ENCODE measurements around the gene CASKIN2. TPM values are rescaled to one million over a fixed set of nuclear protein-coding genes. Genes with fewer than 3 reads are reported as not detected.
A peak's percentile ranks its signal among the peaks of the same experiment; 100 is the strongest.

The CASKIN2 gene
- total and polyA plus RNA-seq, 10 of the 15 experiments (the other 5 are each of a cell fraction or from before 2014, with no cell fraction given): 0.02 to 2.7 (median 0.44) TPM; not detected in 1

DNA sequence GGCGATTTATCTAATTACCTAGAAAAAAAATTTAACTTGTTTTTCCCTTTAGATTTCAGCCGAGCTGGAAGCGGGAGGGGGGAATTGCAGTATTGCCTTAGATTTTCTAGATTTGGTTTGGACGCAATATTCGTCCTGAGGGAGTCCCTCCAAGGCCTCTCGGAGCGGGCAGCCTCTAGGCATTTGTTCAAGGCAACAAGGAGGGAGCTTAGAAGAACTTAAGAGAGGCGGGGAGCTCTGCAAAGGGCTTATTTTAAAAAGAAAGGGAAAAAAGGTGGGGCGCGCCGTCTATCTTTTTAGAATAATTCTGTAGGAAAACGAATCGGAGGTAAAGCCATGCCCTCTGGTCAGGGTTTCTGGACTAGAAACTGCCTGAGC is 59.3 kb downstream of the CASKIN2 start:
- H3K9ac ChIP-seq (ENCODE audit: control insufficient read depth, insufficient read depth, low read length): peak overlapping the region; percentile 98
- peak overlapping the region; percentile 87 for H2AFZ ChIP-seq (ENCODE audit: control insufficient read depth, low read depth, low read length)
- H3K4me2 ChIP-seq (ENCODE audit: control insufficient read depth, insufficient read depth): peak overlapping the region; percentile 88
- H3K27me3 ChIP-seq (replicated peaks in 1 of 2; ENCODE audit: control insufficient read depth in 2 of 2, insufficient read depth in 2 of 2, low read length in 1 of 2): no peaks in the 10 kb centered on the region
- peak overlapping the region; percentile 84 for H3K27ac ChIP-seq (ENCODE audit: control insufficient read depth, insufficient read depth)
- no peaks in the 10 kb centered on the region for H3K36me3 ChIP-seq (ENCODE audit: control insufficient read depth in 2 of 2, insufficient read depth in 2 of 2, low read length in 1 of 2)
- H3K9me3 ChIP-seq (replicated peaks; ENCODE audit: control insufficient read depth, insufficient read depth, low read length): no peaks in the 10 kb centered on the region
- ChIA-PET SMC1A (ENCODE audit: uncharacterized antibody, unreplicated experiment) (interaction anchor here (0.7 to 4.0 kb wide), 11 partner anchors 9 to 137 kb away, joined by 3 to 19 read pairs (median 3); partner anchors contain the start of gene TSEN54), RAD21 (ENCODE audit: unreplicated experiment) (interaction anchor here (0.6 to 1.6 kb wide), 15 partner anchors 10 to 342 kb away, joined by 3 to 12 read pairs (median 4); partner anchors contain the start of genes SLC25A19 and TSEN54), POLR2A (interaction anchor here (0.5 to 1.7 kb wide), 18 partner anchors 9 to 324 kb away, joined by 3 to 8 read pairs (median 4); partner anchors contain the start of genes GRB2, SLC25A19 and TSEN54), CTCF (interaction anchor here (0.6 to 1.9 kb wide), 16 partner anchors 9 to 295 kb away, joined by 3 to 12 read pairs (median 4); partner anchors contain the start of genes GGA3, MIF4GD, SLC25A19 and TSEN54)
- BruUV-seq (replicated peaks): no TSS peak
- in situ Hi-C loops (cut with MboI): no loop called here
- H4K20me1 ChIP-seq (ENCODE audit: control insufficient read depth, insufficient read depth): no peaks in the 10 kb centered on the region
- H3K4me3 ChIP-seq: peak overlapping the region; percentile 60
- peaks cover 14% of the 10 kb centered on the region for H3K79me2 ChIP-seq (ENCODE audit: control insufficient read depth, insufficient read depth, low read length)
- TF ChIP-seq NBN (IDR thresholded peaks at IDR 0.05) (peak; percentile 58; the same call in 1 of the 2 replicates), ATF2 (IDR thresholded peaks at IDR 0.05; ENCODE audit: low read length) (no peak), KAT2A (conservative IDR thresholded peaks at IDR 0.05; ENCODE audit: control insufficient read depth, low read depth, low read length) (no peak), EED (IDR thresholded peaks at IDR 0.05; ENCODE audit: low read depth) (peak; percentile 11; the same call in 1 of the 2 replicates), PML (IDR thresholded peaks at IDR 0.05; ENCODE audit: low read length) (0 out of 2 replicates have a peak, but pooled peaks have one; percentile 29), ZNF687 (IDR thresholded peaks at IDR 0.05) (peak; percentile 44; the same call in 1 of the 2 replicates)
- TF ChIP-seq, protein P1, sequence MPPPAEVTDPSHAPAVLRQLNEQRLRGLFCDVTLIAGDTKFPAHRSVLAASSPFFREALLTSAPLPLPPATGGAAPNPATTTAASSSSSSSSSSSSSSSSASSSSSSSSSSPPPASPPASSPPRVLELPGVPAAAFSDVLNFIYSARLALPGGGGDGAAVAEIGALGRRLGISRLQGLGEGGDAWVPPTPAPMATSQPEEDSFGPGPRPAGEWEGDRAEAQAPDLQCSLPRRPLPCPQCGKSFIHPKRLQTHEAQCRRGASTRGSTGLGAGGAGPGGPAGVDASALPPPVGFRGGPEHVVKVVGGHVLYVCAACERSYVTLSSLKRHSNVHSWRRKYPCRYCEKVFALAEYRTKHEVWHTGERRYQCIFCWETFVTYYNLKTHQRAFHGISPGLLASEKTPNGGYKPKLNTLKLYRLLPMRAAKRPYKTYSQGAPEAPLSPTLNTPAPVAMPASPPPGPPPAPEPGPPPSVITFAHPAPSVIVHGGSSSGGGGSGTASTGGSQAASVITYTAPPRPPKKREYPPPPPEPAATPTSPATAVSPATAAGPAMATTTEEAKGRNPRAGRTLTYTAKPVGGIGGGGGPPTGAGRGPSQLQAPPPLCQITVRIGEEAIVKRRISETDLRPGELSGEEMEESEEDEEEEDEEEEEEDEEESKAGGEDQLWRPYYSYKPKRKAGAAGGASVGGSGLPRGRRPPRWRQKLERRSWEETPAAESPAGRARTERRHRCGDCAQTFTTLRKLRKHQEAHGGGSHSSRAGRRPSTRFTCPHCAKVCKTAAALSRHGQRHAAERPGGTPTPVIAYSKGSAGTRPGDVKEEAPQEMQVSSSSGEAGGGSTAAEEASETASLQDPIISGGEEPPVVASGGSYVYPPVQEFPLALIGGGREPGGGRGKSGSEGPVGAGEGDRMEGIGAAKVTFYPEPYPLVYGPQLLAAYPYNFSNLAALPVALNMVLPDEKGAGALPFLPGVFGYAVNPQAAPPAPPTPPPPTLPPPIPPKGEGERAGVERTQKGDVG (CRISPR knock-in tag; IDR thresholded peaks at IDR 0.05): 0 out of 2 replicates have a peak, but pooled peaks have one; percentile 17
- WGBS (ENCODE audit: insufficient coverage, insufficient replicate concordance, low lambda C conversion rate, missing lambda C conversion rate): 15% methylated on average over 13 of the region's 13 CpGs
- ATAC-seq (peak; percentile 8), DNase-seq (ENCODE audit: low read depth, low spot score) (no peak), FAIRE-seq (no peak)
- H3K4me1 ChIP-seq (ENCODE audit: control insufficient read depth, insufficient read depth, low read length): peaks cover 41% of the 10 kb centered on the region
- intact Hi-C loops (cut with micrococcal nuclease; ENCODE audit: unreplicated experiment): no loop called here

Data from GM12878 (cell line).